NT2/D1 (cell line): ENCODE data around the gene IL12RB1.

Experiments used
- DNase-seq: peaks from one replicate; pipeline ENCODE4 v3.0.0-alpha.2; 2011; ENCODE audit warnings: low read depth, low spot score
- H3K27me3 ChIP-seq: 2 replicates; pipeline ENCODE4 v1.6.0; 2011; ENCODE audit warnings: mild to moderate bottlenecking; ENCODE audit not compliant: insufficient read length, insufficient read depth
- H3K36me3 ChIP-seq: 2 replicates; pipeline ENCODE4 v1.6.1; 2011; ENCODE audit warnings: mild to moderate bottlenecking, low read length, mixed read lengths; ENCODE audit not compliant: insufficient read depth, insufficient read length
- H3K4me1 ChIP-seq: 2 replicates; pipeline ENCODE4 v1.5.1; 2011; ENCODE audit not compliant: insufficient read depth, insufficient read length
- H3K4me3 ChIP-seq: 2 replicates; pipeline ENCODE4 v1.5.1; 2011; ENCODE audit warnings: low read depth; ENCODE audit not compliant: insufficient read length
- H3K9ac ChIP-seq: 2 replicates; pipeline ENCODE4 v1.6.0; 2011; ENCODE audit warnings: low read depth; ENCODE audit not compliant: insufficient read length
- H3K9me3 ChIP-seq: 2 replicates; pipeline ENCODE4 v1.5.1; 2011; ENCODE audit warnings: mild to moderate bottlenecking, low read length; ENCODE audit not compliant: insufficient read depth
- SUZ12 ChIP-seq: IDR thresholded peaks from 2 replicates; pipeline ENCODE4 v1.6.1; 2011; ENCODE audit not compliant: insufficient read length, insufficient read depth; ENCODE audit errors: extremely low read depth
- YY1 ChIP-seq: IDR thresholded peaks from 2 replicates; pipeline ENCODE4 v1.6.1; 2011; ENCODE audit not compliant: insufficient read length, insufficient read depth
- ZNF274 ChIP-seq: IDR thresholded peaks from 2 replicates; pipeline ENCODE4 v1.6.1; 2011; ENCODE audit warnings: mild to moderate bottlenecking, low read depth, low read length

IL12RB1 gene

GRCh38 chr19:18086590-18087138 is at the start of gene IL12RB1:
Gene IL12RB1 (minus strand): TSS chr19:18086934. CDS start chr19:18086823, 111 bp downstream.
- H3K27me3 ChIP-seq: no peaks in the 10 kb centered on the region
- no peak within 1 kb of the TSS for H3K9ac ChIP-seq
- no peaks in the 10 kb centered on the region for H3K9me3 ChIP-seq
- H3K4me1 ChIP-seq: no peaks in the 10 kb centered on the region
- no peak for TF ChIP-seq SUZ12
- no peak for TF ChIP-seq YY1
- TF ChIP-seq ZNF274: no peak
- DNase-seq: no peak
- no peak within 1 kb of the TSS for H3K4me3 ChIP-seq
- no peaks in the 10 kb centered on the region for H3K36me3 ChIP-seq

- Histone ChIP-seq H3K36me3 (peaks cover 52% of the 10 kb centered on the region), H3K9me3 (no peaks in the 10 kb centered on the region), H3K27me3 (no peaks in the 10 kb centered on the region), H3K4me3 (no peak overlapping the region), H3K4me1 (no peaks in the 10 kb centered on the region), H3K9ac (no peak overlapping the region)
- DNase-seq: no peak
- TF ChIP-seq SUZ12 (no peak), YY1 (no peak), ZNF274 (no peak)
Observed at GRCh38 chr19:18135712-18136584, 49.2 kb upstream of the IL12RB1 start.

GRCh38 chr19:18131841-18132596 is 45.3 kb upstream of the IL12RB1 start:
- Histone ChIP-seq H3K4me3 (no peak overlapping the region), H3K9me3 (no peaks in the 10 kb centered on the region), H3K27me3 (no peaks in the 10 kb centered on the region), H3K9ac (no peak overlapping the region), H3K4me1 (no peaks in the 10 kb centered on the region), H3K36me3 (peaks cover 61% of the 10 kb centered on the region)
- TF ChIP-seq YY1: no peak
- TF ChIP-seq SUZ12: no peak
- TF ChIP-seq ZNF274: no peak
- no peak for DNase-seq

- Histone ChIP-seq H3K4me1 (no peaks in the 10 kb centered on the region), H3K36me3 (peaks cover 60% of the 10 kb centered on the region), H3K9ac (no peak overlapping the region), H3K27me3 (no peaks in the 10 kb centered on the region), H3K4me3 (no peak overlapping the region), H3K9me3 (no peaks in the 10 kb centered on the region)
- no peak for DNase-seq
- TF ChIP-seq SUZ12 (no peak), YY1 (no peak)
Observed at GRCh38 chr19:18130523-18131242, 43.9 kb upstream of the IL12RB1 start.

DNA sequence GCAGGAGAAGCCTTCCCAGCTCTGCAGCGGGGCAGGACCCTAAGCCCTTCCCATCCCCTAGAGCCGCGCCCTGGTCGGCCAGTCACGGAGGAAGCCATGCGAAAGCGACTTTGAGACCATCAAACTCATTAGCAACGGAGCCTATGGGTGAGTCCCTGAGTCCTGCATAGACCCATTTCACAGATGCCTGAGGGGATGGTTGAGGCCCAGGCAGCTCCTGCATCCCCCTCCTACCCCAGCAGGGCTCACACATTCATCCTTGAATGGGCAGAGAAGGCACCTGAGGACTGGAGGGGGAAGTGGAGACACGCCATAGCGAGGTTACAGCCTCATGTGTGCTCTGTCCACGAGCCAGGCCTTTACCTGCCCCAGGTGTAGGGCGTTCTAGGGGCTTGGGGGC is 42.1 kb upstream of the IL12RB1 start:
- no peaks in the 10 kb centered on the region for H3K9me3 ChIP-seq
- no peaks in the 10 kb centered on the region for H3K4me1 ChIP-seq
- H3K36me3 ChIP-seq: peaks cover 59% of the 10 kb centered on the region
- no peak overlapping the region for H3K9ac ChIP-seq
- no peaks in the 10 kb centered on the region for H3K27me3 ChIP-seq
- no peak for TF ChIP-seq YY1
- no peak for TF ChIP-seq ZNF274
- TF ChIP-seq SUZ12: no peak
- no peak overlapping the region for H3K4me3 ChIP-seq
- no peak for DNase-seq

DNA sequence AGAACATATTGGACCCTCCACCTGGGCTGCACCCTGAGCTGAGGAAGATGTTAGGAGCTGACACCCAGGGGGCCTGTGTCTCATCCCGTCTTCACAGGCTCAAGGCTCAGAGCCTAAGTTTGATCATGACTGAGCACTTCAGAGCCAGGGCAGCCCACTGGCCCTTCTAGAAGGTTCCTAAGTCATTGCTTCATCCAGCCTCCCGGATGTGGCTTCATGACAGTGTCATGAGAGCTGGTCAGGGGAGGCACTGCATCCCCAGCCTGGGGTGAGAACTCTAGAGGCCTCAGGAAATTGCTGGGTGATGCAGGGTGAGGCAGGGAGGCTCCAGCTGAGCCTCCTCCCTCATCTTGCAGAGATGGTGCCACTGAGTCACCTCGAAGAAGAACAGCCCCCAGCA is 41.3 kb upstream of the IL12RB1 start:
- H3K4me3 ChIP-seq: no peak overlapping the region
- no peak for TF ChIP-seq ZNF274
- TF ChIP-seq YY1: no peak
- TF ChIP-seq SUZ12: no peak
- H3K27me3 ChIP-seq: no peaks in the 10 kb centered on the region
- DNase-seq: no peak
- H3K9ac ChIP-seq: no peak overlapping the region
- H3K4me1 ChIP-seq: no peaks in the 10 kb centered on the region
- peaks cover 66% of the 10 kb centered on the region for H3K36me3 ChIP-seq
- no peaks in the 10 kb centered on the region for H3K9me3 ChIP-seq
